PC-9 (cell line): ENCODE results near the gene PRPF8.

ENCODE experiments used
- EZH2 ChIP-seq: fragments of 200-600 bp; sonication (generic); IDR thresholded peaks from 2 replicates; pipeline ENCODE4 v1.8.0; 2017; ENCODE audit warnings: antibody characterized with exemption, low read depth
- TF ChIP-seq, protein P1 (sequence below): fragments of 200-600 bp; sonication (generic); conservative IDR thresholded peaks from 2 replicates; pipeline ENCODE4 v1.6.1; 2017; ENCODE audit warnings: mixed run types, antibody characterized with exemption, mild to moderate bottlenecking, moderate library complexity

DNA sequence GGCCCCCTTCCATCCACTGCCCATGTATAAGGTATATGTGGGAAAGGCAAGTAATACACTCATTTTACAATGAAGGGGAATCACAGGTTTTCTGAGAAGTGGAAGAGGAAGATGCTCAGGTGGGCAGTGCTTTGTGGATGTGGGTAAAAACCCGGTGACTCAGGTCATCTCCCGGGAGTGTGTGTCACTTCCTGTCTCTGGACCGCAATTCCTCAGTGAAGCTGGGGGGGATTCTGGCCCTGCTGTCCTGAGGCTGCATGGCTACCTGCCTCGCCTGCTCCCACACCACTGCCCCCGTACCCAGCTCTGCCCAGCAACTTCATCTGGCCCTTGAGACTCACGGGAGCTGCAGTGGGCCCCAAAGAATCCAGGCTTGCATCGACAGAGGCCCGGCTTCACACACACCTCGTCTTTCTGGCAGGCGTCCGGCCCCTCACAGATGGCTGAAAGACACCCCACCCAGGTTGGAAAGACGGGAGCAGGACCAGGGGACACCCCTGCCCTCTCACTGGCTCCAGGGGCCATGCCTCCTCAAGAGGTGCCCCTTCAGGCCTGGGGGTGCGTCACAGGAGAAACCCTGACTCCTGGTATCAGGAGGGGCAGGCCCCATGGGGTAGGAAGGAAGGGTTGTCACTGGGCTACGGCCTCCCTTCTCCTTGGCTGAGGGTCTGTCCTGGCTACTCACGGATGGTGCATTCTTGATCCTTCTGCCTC lies 40.0 kb downstream of the PRPF8 start:
- no peak for TF ChIP-seq EZH2
- TF ChIP-seq, protein P1, sequence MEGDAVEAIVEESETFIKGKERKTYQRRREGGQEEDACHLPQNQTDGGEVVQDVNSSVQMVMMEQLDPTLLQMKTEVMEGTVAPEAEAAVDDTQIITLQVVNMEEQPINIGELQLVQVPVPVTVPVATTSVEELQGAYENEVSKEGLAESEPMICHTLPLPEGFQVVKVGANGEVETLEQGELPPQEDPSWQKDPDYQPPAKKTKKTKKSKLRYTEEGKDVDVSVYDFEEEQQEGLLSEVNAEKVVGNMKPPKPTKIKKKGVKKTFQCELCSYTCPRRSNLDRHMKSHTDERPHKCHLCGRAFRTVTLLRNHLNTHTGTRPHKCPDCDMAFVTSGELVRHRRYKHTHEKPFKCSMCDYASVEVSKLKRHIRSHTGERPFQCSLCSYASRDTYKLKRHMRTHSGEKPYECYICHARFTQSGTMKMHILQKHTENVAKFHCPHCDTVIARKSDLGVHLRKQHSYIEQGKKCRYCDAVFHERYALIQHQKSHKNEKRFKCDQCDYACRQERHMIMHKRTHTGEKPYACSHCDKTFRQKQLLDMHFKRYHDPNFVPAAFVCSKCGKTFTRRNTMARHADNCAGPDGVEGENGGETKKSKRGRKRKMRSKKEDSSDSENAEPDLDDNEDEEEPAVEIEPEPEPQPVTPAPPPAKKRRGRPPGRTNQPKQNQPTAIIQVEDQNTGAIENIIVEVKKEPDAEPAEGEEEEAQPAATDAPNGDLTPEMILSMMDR, result no peak
